Lower lobe of right lung (tissue), 2 donors: ENCODE results near the gene TM4SF1. TPM values are rescaled to one million over a fixed set of nuclear protein-coding genes. Genes with fewer than 3 reads are reported as not detected.
"Not testable (repeated sequence)": the region's sequence is repeated elsewhere in the genome, so short reads cannot be mapped to it uniquely, and the experiment has no call there.

ENCODE experiments used
- ATAC-seq, 2 donors: fragments of 200-7000 bp; cut with Tn5 transposase; one replicate each; pipeline ENCODE4 v1.9.1; 2020 to 2022; ENCODE audit warnings: mild to moderate bottlenecking in 2 of 2, moderate library complexity in 2 of 2
- DNase-seq: peaks from one replicate; pipeline ENCODE4 v3.0.0-alpha.2; 2020
- H3K27ac ChIP-seq: fragments of 200-600 bp; one replicate; pipeline ENCODE4 v1.8.0; 2022
- H3K27me3 ChIP-seq: fragments of 200-600 bp; one replicate; pipeline ENCODE4 v1.8.0; 2022; ENCODE audit warnings: low read depth
- H3K36me3 ChIP-seq: fragments of 200-600 bp; one replicate; pipeline ENCODE4 v1.8.0; 2022; ENCODE audit warnings: mild to moderate bottlenecking
- H3K4me1 ChIP-seq: fragments of 200-600 bp; one replicate; pipeline ENCODE4 v1.8.0; 2022
- H3K4me3 ChIP-seq: fragments of 200-600 bp; one replicate; pipeline ENCODE4 v1.8.0; 2022; ENCODE audit warnings: mild to moderate bottlenecking
- H3K9me3 ChIP-seq: fragments of 200-600 bp; one replicate; pipeline ENCODE4 v1.8.0; 2022
- intact Hi-C: fragments of 100-400 bp; cut with DNase I; formaldehyde crosslinking; loops from one replicate; pipeline ENCODE4 v1.11.0; 2022
- total RNA-seq: library from RNA; stranded (reverse); fragmentation: NEBNext Ultra II Directional; extraction: Animal tissue kit (Norgen Biotek cat#: 25700); gene quantifications from one replicate; pipeline ENCODE4 v1.2.1, GENCODE V29; 2021
- TF ChIP-seq, protein P1 (sequence below): fragments of 200-600 bp; IDR thresholded peaks from one replicate; pipeline ENCODE4 v1.8.0; 2022; ENCODE audit warnings: antibody characterized with exemption, mild to moderate bottlenecking
- donor health status: DM: no; HTN: yes; CAD: no; lungs with severe emphysema.

TM4SF1 gene
- total RNA-seq, 1 donor from 2014 or later, result 146 TPM

- intact Hi-C loops, result no loop called here
- Histone ChIP-seq H3K36me3 (no peaks in the 10 kb centered on the region), H3K9me3 (no peaks in the 10 kb centered on the region), H3K27me3 (no peaks in the 10 kb centered on the region), H3K4me1 (peaks cover 35% of the 10 kb centered on the region), H3K4me3 (no peak overlapping the region), H3K27ac (no peak overlapping the region)
- TF ChIP-seq, protein P1, sequence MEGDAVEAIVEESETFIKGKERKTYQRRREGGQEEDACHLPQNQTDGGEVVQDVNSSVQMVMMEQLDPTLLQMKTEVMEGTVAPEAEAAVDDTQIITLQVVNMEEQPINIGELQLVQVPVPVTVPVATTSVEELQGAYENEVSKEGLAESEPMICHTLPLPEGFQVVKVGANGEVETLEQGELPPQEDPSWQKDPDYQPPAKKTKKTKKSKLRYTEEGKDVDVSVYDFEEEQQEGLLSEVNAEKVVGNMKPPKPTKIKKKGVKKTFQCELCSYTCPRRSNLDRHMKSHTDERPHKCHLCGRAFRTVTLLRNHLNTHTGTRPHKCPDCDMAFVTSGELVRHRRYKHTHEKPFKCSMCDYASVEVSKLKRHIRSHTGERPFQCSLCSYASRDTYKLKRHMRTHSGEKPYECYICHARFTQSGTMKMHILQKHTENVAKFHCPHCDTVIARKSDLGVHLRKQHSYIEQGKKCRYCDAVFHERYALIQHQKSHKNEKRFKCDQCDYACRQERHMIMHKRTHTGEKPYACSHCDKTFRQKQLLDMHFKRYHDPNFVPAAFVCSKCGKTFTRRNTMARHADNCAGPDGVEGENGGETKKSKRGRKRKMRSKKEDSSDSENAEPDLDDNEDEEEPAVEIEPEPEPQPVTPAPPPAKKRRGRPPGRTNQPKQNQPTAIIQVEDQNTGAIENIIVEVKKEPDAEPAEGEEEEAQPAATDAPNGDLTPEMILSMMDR, result no peak
- ATAC-seq, result no peak
- DNase-seq, result no peak
Observed at GRCh38 chr3:149381173-149382100, 4.0 kb upstream of the TM4SF1 start.

DNA sequence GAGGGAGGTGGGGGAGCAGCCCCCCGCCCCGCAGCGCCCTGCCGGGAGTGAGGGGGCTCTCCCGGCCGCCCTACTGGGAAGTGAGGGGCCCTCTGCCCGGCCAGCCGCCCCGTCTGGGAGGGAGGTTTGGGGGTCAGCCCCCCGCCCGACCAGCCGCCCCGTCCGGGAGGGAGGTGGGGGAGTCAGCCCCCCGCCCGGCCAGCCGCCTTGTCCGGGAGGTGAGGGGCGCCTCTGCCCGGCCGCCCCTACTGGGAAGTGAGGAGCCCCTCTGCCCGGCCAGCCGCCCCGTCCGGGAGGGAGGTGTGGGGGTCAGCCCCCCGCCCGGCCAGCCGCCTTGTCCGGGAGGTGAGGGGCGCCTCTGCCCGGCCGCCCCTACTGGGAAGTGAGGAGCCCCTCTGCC lies 2.8 kb upstream of the TM4SF1 start:
- H3K4me1 ChIP-seq, result peaks cover 30% of the 10 kb centered on the region
- ATAC-seq, intact Hi-C loops: not testable (repeated sequence)

GRCh38 chr3:149378478-149379309 lies 1.2 kb upstream of the TM4SF1 start:
- intact Hi-C loops, result no loop called here

More for the DNA sequence above, 2.8 kb upstream of the TM4SF1 start:
- DNase-seq, H3K9me3 ChIP-seq, H3K27me3 ChIP-seq, H3K36me3 ChIP-seq, H3K4me3 ChIP-seq, H3K27ac ChIP-seq: not testable (repeated sequence)

DNA sequence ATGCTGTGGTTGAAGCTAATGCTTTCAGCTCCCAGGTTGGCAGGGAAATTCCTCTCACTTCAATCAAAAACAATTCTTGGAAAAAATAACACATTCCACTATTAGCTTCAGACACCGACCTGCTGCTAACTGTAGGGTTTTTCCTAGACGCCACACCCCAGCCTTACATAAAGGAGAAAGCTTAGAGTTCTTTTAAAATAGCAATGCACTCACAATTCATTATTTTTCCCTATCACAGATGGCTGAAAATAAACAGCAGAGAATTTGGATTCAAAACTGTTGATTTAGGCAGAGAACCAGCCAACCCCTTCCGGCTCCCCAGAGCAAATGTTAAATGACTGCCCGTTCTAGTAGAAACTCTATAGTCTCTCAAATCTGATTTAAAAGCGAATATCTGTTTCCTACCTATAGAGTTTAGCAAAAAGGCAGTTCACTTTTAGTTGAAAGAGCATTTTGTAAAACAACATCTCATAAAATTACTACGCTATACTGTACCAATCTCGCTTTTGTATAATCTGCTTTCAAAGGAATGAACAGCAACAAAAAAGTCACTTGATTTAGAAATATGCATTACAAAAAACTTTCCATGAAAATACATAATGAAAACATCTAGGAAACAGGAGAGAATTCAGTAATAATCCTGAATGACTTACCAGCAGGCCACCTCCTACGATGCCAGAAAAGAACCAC lies 586 bp downstream of the TM4SF1 start:
- peak in 1 of 2 donors; percentile 58 for ATAC-seq
- H3K27ac ChIP-seq, result peak overlapping the region; percentile 89
- H3K4me1 ChIP-seq, result peaks cover 54% of the 10 kb centered on the region

More at GRCh38 chr3:149378478-149379309, 1.2 kb upstream of the TM4SF1 start:
- Histone ChIP-seq H3K4me3 (peak overlapping the region; percentile 58), H3K36me3 (peaks cover 16% of the 10 kb centered on the region), H3K9me3 (no peaks in the 10 kb centered on the region), H3K27ac (peak overlapping the region; percentile 89), H3K4me1 (peaks cover 46% of the 10 kb centered on the region), H3K27me3 (no peaks in the 10 kb centered on the region)
- no peak for DNase-seq
- TF ChIP-seq, protein P1, result no peak
- peak in 1 of 2 donors; percentile 33 for ATAC-seq

GRCh38 chr3:149375501-149376196 lies 1.8 kb downstream of the TM4SF1 start:
- TF ChIP-seq, protein P1, result no peak
- ATAC-seq (no peak), DNase-seq (no peak)
- intact Hi-C loops, result no loop called here
- Histone ChIP-seq H3K36me3 (peaks cover 27% of the 10 kb centered on the region), H3K4me1 (peaks cover 61% of the 10 kb centered on the region), H3K27me3 (no peaks in the 10 kb centered on the region), H3K4me3 (peak overlapping the region; percentile 58), H3K9me3 (no peaks in the 10 kb centered on the region), H3K27ac (peak overlapping the region; percentile 89)

More for the DNA sequence above, 586 bp downstream of the TM4SF1 start:
- DNase-seq, result no peak
- intact Hi-C loops, result no loop called here
- no peaks in the 10 kb centered on the region for H3K9me3 ChIP-seq
- H3K4me3 ChIP-seq, result peak overlapping the region; percentile 58
- peaks cover 18% of the 10 kb centered on the region for H3K36me3 ChIP-seq
- no peaks in the 10 kb centered on the region for H3K27me3 ChIP-seq
- TF ChIP-seq, protein P1, result no peak
